Stimulated activated CD4-positive, alpha-beta T cell treated with anti-CD3 and anti-CD28 coated beads, Interleukin-12 subunit alpha, Interleukin-12 subunit beta, amount 100 ng/mL, for 4 hours (primary cell): Measurements from ENCODE around the gene APEX2.
"Not testable (repeated sequence)": the region's sequence is repeated elsewhere in the genome, so short reads cannot be mapped to it uniquely, and the experiment has no call there.

Source experiments
- DNase-seq: peaks from one replicate; pipeline ENCODE4 v3.0.0-alpha.2; 2020

APEX2 gene

GRCh38 chrX:54999717-55000598 lies at the start of gene APEX2:
Gene APEX2 (plus strand): TSS chrX:55000363. CDS start chrX:55000423, 60 bp downstream.
- peak; percentile 78 for DNase-seq

GRCh38 chrX:54950730-54951375 lies 49.3 kb upstream of the APEX2 start:
- DNase-seq = no peak

GRCh38 chrX:54961750-54962149 lies 38.4 kb upstream of the APEX2 start:
- no peak for DNase-seq

- DNase-seq = no peak
Measured at GRCh38 chrX:54964766-54965497, 35.2 kb upstream of the APEX2 start.

- DNase-seq = no peak
Measured at GRCh38 chrX:54977387-54977786, 22.8 kb upstream of the APEX2 start.

- no peak for DNase-seq
Measured at GRCh38 chrX:54978448-54978847, 21.7 kb upstream of the APEX2 start.

GRCh38 chrX:54979432-54979831 lies 20.7 kb upstream of the APEX2 start:
- no peak for DNase-seq

- DNase-seq = no peak
Measured at GRCh38 chrX:54980334-54980733, 19.8 kb upstream of the APEX2 start.

- not testable (repeated sequence) for DNase-seq
Measured at GRCh38 chrX:54983306-54983705, 16.9 kb upstream of the APEX2 start.

- DNase-seq = no peak
Measured at GRCh38 chrX:54991706-54992105, 8.5 kb upstream of the APEX2 start.

GRCh38 chrX:54992911-54993622 lies 7.1 kb upstream of the APEX2 start:
- no peak for DNase-seq

- DNase-seq = no peak
Measured at GRCh38 chrX:54994099-54994498, 6.1 kb upstream of the APEX2 start, which contains the start of gene PFKFB1. Gene PFKFB1 (minus strand): TSS chrX:54994188. CDS start chrX:54994007, 181 bp downstream.

GRCh38 chrX:54994668-54995351 lies 5.4 kb upstream of the APEX2 start:
- no peak for DNase-seq

- no peak for DNase-seq
Measured at GRCh38 chrX:54995621-54996020, 4.5 kb upstream of the APEX2 start.

- DNase-seq = no peak
Measured at GRCh38 chrX:55004231-55004630, 4.1 kb downstream of the APEX2 start.

GRCh38 chrX:55005256-55005655 lies 5.1 kb downstream of the APEX2 start:
- no peak for DNase-seq

GRCh38 chrX:55006827-55007621 lies 6.9 kb downstream of the APEX2 start:
- DNase-seq = no peak

GRCh38 chrX:55007656-55008055 lies 7.5 kb downstream of the APEX2 start:
- no peak for DNase-seq

- DNase-seq = no peak
Measured at GRCh38 chrX:55008571-55009358, 8.6 kb downstream of the APEX2 start.

- no peak for DNase-seq
Measured at GRCh38 chrX:55011294-55011693, 11.1 kb downstream of the APEX2 start.
